KMS-11 (cell line): ENCODE data around the gene ANO6.
A peak's percentile ranks its signal among the peaks of the same experiment; 100 is the strongest.

Experiments used
- H2AFZ ChIP-seq: fragments of 200-600 bp; sonication (generic); 2 replicates; pipeline ENCODE4 v1.6.1; 2016; ENCODE audit warnings: antibody characterized with exemption, mixed run types, low read depth
- H3K27ac ChIP-seq: fragments of 200-600 bp; sonication (generic); 2 replicates; pipeline ENCODE4 v1.6.1; 2016; ENCODE audit warnings: mild to moderate bottlenecking, mixed run types
- H3K27me3 ChIP-seq: fragments of 200-600 bp; sonication (generic); 2 replicates; pipeline ENCODE4 v1.6.1; 2017; ENCODE audit warnings: mild to moderate bottlenecking, low read depth, mixed run types, moderate library complexity; ENCODE audit not compliant: insufficient read depth
- H3K36me3 ChIP-seq: fragments of 200-600 bp; sonication (generic); 2 replicates; pipeline ENCODE4 v1.6.1; 2017; ENCODE audit warnings: mild to moderate bottlenecking, mixed run types; ENCODE audit not compliant: insufficient read depth
- H3K4me1 ChIP-seq: fragments of 200-600 bp; sonication (generic); 2 replicates; pipeline ENCODE4 v1.6.1; 2016; ENCODE audit warnings: mild to moderate bottlenecking, low read depth, mixed run types; ENCODE audit not compliant: poor library complexity, severe bottlenecking
- H3K4me2 ChIP-seq: fragments of 200-600 bp; sonication (generic); 2 replicates; pipeline ENCODE4 v1.7.0; 2016; ENCODE audit warnings: mild to moderate bottlenecking, mixed run types
- H3K4me3 ChIP-seq: fragments of 200-600 bp; sonication (generic); IDR thresholded peaks from 2 replicates; pipeline ENCODE4 v1.6.1; 2017; ENCODE audit warnings: low read depth, low read length, mixed read lengths; ENCODE audit not compliant: insufficient read depth
- H3K79me2 ChIP-seq: fragments of 200-600 bp; sonication (generic); 2 replicates; pipeline ENCODE4 v1.6.1; 2016; ENCODE audit warnings: low read depth, mixed run types; ENCODE audit not compliant: insufficient read depth
- H3K9ac ChIP-seq: fragments of 200-600 bp; sonication (generic); 2 replicates; pipeline ENCODE4 v1.6.1; 2016; ENCODE audit warnings: mild to moderate bottlenecking, mixed run types
- H4K20me1 ChIP-seq: fragments of 200-600 bp; sonication (generic); 2 replicates; pipeline ENCODE4 v1.6.1; 2016; ENCODE audit warnings: mild to moderate bottlenecking, mixed run types; ENCODE audit not compliant: insufficient read depth
- CTCF ChIP-seq: fragments of 200-600 bp; sonication (generic); conservative IDR thresholded peaks from 2 replicates; pipeline ENCODE4 v1.6.1; 2017; ENCODE audit warnings: low read depth, mild to moderate bottlenecking, antibody characterized with exemption, low read length, moderate library complexity, mixed read lengths

ANO6 gene

GRCh38 chr12:45205165-45205825, 10.6 kb upstream of the ANO6 start:
- no peak overlapping the region for H3K27ac ChIP-seq

GRCh38 chr12:45208604-45209487, 7.0 kb upstream of the ANO6 start:
- peaks cover 20% of the 10 kb centered on the region for H3K4me1 ChIP-seq
- H3K4me2 ChIP-seq = no peak overlapping the region
- H3K27me3 ChIP-seq = no peaks in the 10 kb centered on the region
- no peak overlapping the region for H3K9ac ChIP-seq
- H2AFZ ChIP-seq = no peak overlapping the region
- H3K4me3 ChIP-seq = no peak overlapping the region
- no peaks in the 10 kb centered on the region for H4K20me1 ChIP-seq
- no peaks in the 10 kb centered on the region for H3K36me3 ChIP-seq
- TF ChIP-seq CTCF = no peak
- no peaks in the 10 kb centered on the region for H3K79me2 ChIP-seq
- no peak overlapping the region for H3K27ac ChIP-seq

More at GRCh38 chr12:45205165-45205825, 10.6 kb upstream of the ANO6 start:
- peaks cover 24% of the 10 kb centered on the region for H3K4me1 ChIP-seq
- no peak overlapping the region for H3K9ac ChIP-seq
- no peaks in the 10 kb centered on the region for H3K79me2 ChIP-seq
- H2AFZ ChIP-seq = no peak overlapping the region
- H3K4me2 ChIP-seq = peak overlapping the region; percentile 23; the same call in 1 of the 2 replicates
- H3K4me3 ChIP-seq = no peak overlapping the region
- no peak for TF ChIP-seq CTCF
- H4K20me1 ChIP-seq = no peaks in the 10 kb centered on the region
- no peaks in the 10 kb centered on the region for H3K36me3 ChIP-seq
- H3K27me3 ChIP-seq = no peaks in the 10 kb centered on the region

GRCh38 chr12:45209784-45210183, 6.1 kb upstream of the ANO6 start:
- H3K4me1 ChIP-seq = peaks cover 25% of the 10 kb centered on the region
- no peak for TF ChIP-seq CTCF
- no peaks in the 10 kb centered on the region for H3K36me3 ChIP-seq
- no peaks in the 10 kb centered on the region for H3K27me3 ChIP-seq
- H3K4me2 ChIP-seq = no peak overlapping the region
- H3K27ac ChIP-seq = no peak overlapping the region
- no peak overlapping the region for H3K4me3 ChIP-seq
- no peak overlapping the region for H2AFZ ChIP-seq
- no peaks in the 10 kb centered on the region for H4K20me1 ChIP-seq
- no peaks in the 10 kb centered on the region; the same call in 1 of the 2 replicates for H3K79me2 ChIP-seq
- no peak overlapping the region for H3K9ac ChIP-seq

GRCh38 chr12:45212064-45212463, 3.8 kb upstream of the ANO6 start:
- TF ChIP-seq CTCF = no peak
- H2AFZ ChIP-seq = no peak overlapping the region
- no peak overlapping the region for H3K4me3 ChIP-seq
- H4K20me1 ChIP-seq = no peaks in the 10 kb centered on the region
- H3K27ac ChIP-seq = no peak overlapping the region
- peaks cover 9% of the 10 kb centered on the region for H3K4me1 ChIP-seq
- H3K9ac ChIP-seq = no peak overlapping the region
- no peaks in the 10 kb centered on the region for H3K27me3 ChIP-seq
- H3K4me2 ChIP-seq = no peak overlapping the region
- H3K36me3 ChIP-seq = no peaks in the 10 kb centered on the region
- H3K79me2 ChIP-seq = peaks cover 6% of the 10 kb centered on the region
